H1 (cell line): ENCODE data around the gene USP13.

ENCODE experiments used
- CEBPB ChIP-seq: IDR thresholded peaks from 2 replicates; pipeline ENCODE4 v1.6.1; 2012; ENCODE audit warnings: low read depth, low read length
- CHD1 ChIP-seq: IDR thresholded peaks from 2 replicates; pipeline ENCODE4 v1.6.1; 2012; ENCODE audit warnings: low read depth, low read length, improper control_type of control experiment
- NRF1 ChIP-seq: IDR thresholded peaks from 2 replicates; pipeline ENCODE4 v1.6.1; 2011; ENCODE audit warnings: mild to moderate bottlenecking, low read depth, low read length, improper control_type of control experiment
- POLR2A ChIP-seq, 2 experiments: IDR thresholded peaks; 1 replicate in 1 of 2; 2 replicates in 1 of 2; pipeline ENCODE4 v1.6.1; 2011; ENCODE audit warnings: low read depth in 2 of 2, low read length in 2 of 2, mild to moderate bottlenecking in 2 of 2; ENCODE audit errors: control extremely low read depth in 1 of 2
- POLR2AphosphoS5 ChIP-seq: IDR thresholded peaks from 2 replicates; pipeline ENCODE4 v1.6.1; 2011; ENCODE audit warnings: low read depth, low read length
- POU5F1 ChIP-seq: IDR thresholded peaks from 2 replicates; pipeline ENCODE4 v1.6.1; 2011; ENCODE audit warnings: low read depth, mild to moderate bottlenecking, low read length, moderate library complexity
- RAD21 ChIP-seq, 2 experiments: IDR thresholded peaks in 1 of 2; conservative IDR thresholded peaks in 1 of 2; 2 replicates each; pipeline ENCODE4 v1.6.1; 2011; ENCODE audit warnings: low read depth in 2 of 2, low read length in 2 of 2, improper control_type of control experiment in 1 of 2, inconsistent platforms in 1 of 2, mild to moderate bottlenecking in 1 of 2, moderate library complexity in 1 of 2
- SP1 ChIP-seq: IDR thresholded peaks from 2 replicates; pipeline ENCODE4 v1.6.1; 2011; ENCODE audit warnings: low read depth, low read length
- TF ChIP-seq, protein P1 (sequence below), 3 experiments: IDR thresholded peaks; 1 replicate in 2 of 3; 2 replicates in 1 of 3; pipeline versions ENCODE4 v1.5.1 to v1.6.1; 2011; ENCODE audit warnings: low read length in 3 of 3, mild to moderate bottlenecking in 3 of 3, inconsistent platforms in 2 of 3, low read depth in 1 of 3, moderate library complexity in 1 of 3; ENCODE audit not compliant: insufficient read depth in 1 of 3; ENCODE audit errors: control extremely low read depth in 1 of 3
- TF ChIP-seq, protein P2 (sequence below): IDR thresholded peaks from 2 replicates; pipeline ENCODE4 v1.6.1; 2012; ENCODE audit warnings: inconsistent platforms

DNA sequence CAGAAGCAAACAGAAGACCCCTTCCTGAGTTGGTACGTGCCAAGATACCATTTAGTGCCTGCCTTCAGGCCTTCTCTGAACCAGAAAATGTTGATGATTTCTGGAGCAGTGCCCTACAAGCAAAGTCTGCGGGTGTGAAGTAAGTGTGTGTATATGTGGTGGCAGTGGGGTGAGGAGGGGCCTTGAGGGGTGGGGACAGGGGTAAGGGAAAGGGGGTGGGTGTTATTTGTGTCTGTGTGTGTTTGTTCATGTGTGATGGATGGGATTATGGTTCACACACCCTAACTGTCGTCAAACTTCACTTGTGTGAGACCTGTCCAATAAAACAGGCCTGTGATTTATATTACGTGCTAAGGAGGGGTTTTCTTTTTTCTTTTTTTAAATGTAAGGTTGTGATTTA lies 92.2 kb downstream of the USP13 start:
- TF ChIP-seq POU5F1 (no peak), CHD1 (no peak), POLR2AphosphoS5 (no peak), NRF1 (no peak), SP1 (no peak), CEBPB (no peak), POLR2A (IDR thresholded peaks at IDR 0.05; ENCODE audit: control extremely low read depth in 1 of 2, low read depth in 2 of 2, low read length in 2 of 2) (no peak), RAD21 (IDR thresholded peaks at IDR 0.05 in 1 of 2, conservative IDR thresholded peaks at IDR 0.05 in 1 of 2; ENCODE audit: low read depth in 2 of 2, low read length in 2 of 2) (no peak)
- TF ChIP-seq, protein P1, sequence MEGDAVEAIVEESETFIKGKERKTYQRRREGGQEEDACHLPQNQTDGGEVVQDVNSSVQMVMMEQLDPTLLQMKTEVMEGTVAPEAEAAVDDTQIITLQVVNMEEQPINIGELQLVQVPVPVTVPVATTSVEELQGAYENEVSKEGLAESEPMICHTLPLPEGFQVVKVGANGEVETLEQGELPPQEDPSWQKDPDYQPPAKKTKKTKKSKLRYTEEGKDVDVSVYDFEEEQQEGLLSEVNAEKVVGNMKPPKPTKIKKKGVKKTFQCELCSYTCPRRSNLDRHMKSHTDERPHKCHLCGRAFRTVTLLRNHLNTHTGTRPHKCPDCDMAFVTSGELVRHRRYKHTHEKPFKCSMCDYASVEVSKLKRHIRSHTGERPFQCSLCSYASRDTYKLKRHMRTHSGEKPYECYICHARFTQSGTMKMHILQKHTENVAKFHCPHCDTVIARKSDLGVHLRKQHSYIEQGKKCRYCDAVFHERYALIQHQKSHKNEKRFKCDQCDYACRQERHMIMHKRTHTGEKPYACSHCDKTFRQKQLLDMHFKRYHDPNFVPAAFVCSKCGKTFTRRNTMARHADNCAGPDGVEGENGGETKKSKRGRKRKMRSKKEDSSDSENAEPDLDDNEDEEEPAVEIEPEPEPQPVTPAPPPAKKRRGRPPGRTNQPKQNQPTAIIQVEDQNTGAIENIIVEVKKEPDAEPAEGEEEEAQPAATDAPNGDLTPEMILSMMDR (IDR thresholded peaks at IDR 0.05; ENCODE audit: control extremely low read depth in 1 of 3, insufficient read depth in 1 of 3, low read depth in 1 of 3, low read length in 3 of 3): no peak
- TF ChIP-seq, protein P2, sequence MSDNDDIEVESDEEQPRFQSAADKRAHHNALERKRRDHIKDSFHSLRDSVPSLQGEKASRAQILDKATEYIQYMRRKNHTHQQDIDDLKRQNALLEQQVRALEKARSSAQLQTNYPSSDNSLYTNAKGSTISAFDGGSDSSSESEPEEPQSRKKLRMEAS: no peak
